CD4-positive, alpha-beta T cell treated with Interleukin-12 subunit alpha and Interleukin-12 subunit beta, for 1 hour (primary cell): ENCODE measurements around the gene STAM.
A peak's percentile ranks its signal among the peaks of the same experiment; 100 is the strongest.

ENCODE experiments used
- DNase-seq: peaks from one replicate; pipeline ENCODE4 v3.0.0-alpha.2; 2020

The STAM gene

DNA sequence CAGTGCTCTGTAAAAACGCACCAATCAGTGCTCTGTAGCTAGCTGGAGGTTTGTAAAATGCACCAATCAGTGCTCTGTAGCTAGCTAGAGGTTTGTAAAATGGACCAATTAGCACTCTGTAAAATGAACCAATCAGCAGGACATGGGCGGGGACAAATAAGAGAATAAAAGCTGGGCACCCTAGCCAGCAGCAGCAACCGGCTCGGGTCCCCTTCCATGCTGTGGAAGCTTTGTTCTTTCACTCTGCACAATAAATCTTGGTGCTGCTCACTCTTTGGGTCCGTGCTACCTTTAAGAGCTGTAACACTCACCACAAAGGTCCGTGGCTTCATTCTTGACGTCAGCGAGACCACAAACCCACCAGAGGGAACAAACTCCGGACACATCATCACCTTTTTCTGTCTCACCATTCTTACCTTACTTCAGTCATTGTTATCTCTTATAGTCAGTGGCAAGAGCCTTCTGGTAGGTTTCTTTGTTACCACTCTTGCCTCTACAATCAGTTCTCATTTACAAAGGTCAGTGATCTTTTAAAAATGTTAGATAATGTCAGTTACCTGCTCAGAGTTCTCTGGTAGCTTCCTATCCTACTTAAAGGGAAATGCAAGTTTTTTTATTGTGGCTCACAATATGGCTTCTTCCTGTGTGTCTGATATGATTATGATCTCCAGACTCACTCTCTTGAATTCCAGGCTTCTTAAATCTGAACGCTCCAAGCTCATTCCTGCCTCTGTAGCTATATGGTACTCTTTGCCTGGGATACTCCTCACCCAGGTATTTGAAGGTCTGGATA is 4.5 kb downstream of the STAM start:
- DNase-seq = peak; percentile 62

DNA sequence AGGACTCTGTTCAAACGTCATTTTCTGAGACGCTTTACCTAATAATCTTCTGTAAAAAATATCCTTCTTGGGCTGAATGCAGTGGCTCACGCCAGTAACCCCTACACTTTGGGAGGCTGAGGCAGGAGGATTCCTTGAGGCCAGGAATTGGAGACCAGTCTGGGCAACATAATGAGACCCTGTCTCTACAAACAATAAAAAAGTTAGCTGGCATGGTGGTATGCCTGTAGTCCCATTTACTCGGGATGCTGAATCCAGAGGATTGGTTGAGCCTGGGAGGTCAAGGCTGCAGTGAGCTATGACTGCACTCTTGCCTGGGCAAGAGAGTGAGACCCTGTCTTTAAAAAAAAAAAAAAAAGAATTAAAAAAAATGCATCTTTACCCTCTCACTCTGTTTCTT is 5.1 kb downstream of the STAM start:
- no peak for DNase-seq

DNA sequence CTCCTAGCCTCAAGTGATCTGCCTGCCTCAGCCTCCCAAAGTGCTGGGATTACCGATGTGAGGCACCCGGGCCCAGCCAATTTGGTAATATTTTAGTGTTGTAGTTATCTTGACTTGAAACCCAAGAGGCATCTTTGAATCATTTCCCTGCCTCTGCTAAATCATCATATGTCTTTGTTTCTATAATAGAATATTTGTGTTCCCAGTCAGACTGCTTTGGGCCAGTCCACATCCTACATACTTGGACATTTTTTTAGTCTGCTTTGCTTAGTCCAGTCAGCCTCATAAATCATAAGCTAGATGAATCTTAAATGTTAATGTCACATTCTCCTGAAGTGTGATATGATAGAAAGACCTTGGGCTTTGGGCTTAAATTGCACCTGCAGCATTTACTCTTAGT is 5.9 kb downstream of the STAM start:
- no peak for DNase-seq

DNA sequence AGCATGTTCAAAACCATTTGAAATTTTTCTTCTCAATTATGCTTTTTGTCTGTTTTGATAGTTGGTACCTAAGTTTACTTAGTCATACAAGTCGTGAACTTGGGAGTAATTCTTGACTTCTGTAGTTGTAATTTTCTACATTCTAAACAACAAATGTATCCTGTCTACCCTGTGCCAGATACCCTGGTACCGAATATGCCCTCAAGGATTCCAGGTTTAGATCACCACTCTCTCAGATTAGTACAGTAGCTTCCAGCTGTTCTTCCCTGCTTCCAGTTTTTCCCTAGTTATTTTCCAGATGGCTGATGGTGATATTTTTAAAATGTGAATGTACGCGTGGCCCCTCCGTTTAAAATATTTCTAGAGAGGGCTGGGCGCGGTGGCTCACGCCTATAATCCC is 6.5 kb downstream of the STAM start:
- no peak for DNase-seq

DNA sequence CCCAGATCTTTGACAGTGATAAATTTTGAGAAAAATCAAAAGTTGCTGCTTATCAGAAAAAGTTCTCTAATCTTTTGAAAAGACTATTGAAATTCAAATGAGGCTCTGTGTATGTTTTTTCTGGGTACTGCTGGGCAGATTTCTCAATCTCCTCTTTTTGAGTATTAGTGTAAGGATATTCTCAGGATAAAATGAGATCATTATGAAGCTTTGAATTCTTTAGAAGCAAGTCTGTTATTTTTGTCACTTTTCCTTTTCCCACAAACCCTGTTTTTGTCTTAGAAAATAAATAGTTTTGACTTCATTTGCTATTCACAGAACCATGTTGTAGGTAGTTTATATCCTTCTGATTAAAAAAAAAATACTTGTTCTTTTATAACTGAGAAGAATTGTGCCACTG is 7.9 kb downstream of the STAM start:
- no peak for DNase-seq

DNA sequence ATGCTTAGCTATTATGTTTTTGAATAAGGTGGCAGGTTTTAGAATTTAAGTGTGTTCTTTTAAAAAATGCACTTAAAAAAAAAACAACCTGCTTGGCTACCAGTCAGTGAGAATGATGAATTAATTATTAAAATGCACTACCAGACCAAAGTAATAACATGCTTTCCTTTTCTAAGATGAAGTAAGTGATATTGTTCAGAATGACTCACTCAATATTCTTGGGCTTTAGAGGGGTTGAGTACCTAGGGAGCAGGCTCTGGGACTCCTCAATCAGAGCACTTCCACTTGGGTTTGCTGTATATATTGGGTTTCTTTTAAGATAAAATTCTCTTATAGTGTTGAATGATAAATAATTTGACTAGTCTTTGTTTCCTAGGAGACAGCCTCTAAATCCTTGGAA is 8.6 kb downstream of the STAM start:
- no peak for DNase-seq

DNA sequence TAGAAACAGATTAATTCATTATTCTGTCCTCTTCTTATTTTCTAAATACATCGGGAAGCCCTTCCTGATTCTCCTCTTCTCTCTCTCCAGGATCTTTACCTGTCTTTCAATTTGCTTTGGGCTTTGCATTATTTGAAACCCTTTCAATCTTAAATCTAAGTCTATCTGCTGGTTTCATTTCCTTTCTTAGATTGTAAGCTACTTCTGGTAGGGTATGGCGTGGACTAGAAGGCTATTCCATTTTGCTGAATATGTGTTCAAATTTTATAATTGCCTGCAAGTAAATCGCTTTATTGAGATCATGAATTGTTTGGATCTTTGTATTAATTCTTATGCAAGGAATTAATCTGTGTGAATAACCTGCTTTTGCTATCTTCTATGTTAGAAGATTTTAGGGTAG is 11.1 kb downstream of the STAM start:
- no peak for DNase-seq

DNA sequence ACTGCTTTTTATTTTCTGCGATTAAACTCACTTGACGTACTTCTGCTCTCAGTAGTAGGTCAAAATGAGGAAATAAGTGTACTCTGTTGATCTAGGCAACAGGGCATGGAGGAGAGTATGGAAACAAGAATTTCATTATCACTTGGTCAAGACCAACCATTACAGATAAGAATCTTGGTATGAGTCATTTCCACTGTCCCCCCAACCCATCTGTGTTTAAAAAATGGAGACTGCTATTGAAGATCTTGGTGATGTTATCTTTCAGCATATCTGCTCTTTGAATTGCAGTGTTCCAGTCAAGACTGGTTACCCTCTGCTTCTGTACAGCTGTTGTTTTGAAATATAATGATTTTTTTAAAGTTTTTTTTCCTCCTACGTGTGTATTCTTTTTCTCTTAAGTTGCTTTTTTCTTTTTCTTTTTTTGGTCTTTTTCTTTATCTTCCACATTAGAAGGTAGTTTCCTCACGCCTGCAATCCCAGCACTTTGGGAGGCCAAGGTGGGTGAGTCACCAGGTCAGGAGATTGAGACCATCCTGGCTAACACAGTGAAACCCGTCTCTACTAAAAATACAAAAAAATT is 11.7 kb downstream of the STAM start:
- peak; percentile 53 for DNase-seq

DNA sequence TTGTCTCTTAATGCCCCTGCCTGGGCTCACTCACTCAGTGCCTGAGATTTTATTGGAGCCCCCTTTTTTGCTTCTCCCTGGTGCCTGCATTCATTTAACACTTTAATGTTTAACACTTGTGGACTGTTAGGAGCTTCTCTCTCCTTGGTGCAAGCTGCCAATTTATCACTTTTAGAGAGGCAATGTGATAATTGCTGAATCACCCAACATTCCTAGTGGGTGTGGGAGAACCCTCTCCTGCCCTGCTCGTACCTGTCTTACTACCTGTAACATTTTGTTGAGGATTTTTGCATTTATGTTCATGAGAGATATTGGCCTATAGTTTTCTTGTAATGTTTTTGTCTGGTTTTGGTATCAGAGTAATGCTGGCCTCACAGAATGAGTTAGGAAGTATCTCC is 13.2 kb downstream of the STAM start:
- DNase-seq = no peak

DNA sequence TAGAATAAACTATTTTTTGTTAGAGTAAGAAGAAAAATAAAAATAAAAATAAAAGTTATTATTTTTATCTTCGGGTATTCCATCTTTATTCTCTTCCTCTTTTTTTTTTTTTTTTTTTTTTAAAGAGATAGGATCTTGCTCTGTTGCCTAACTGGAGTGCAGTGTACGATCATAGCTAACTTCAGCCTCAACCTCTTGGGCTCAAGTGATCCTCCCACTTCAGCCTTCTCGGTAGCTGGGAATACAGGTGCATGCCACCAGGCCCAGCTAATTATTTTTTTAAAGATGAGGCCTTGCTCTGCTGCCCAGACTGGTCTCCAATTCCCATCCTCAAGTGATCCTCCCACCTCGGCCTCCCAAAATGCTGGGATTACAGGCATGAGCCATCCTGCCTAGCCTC is 15.4 kb downstream of the STAM start:
- DNase-seq = no peak

DNA sequence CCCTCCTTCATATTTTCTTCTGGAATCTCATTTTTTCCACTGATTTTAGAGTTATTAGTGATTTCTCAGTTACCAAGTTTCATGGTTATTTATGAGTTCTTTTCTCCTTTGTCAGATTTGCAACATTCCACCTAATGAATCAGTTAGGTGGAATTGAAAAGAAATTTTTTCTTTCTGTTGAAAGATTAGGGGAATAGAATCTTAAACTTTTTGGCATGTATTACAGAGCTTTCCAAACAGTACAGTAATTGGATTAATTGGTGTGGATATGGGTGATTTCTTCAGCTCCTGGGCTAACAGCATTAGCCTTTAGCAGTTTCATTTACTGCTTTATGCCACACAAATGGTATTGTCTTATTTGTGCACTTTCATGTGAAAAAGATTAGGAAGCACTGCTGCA is 17.0 kb downstream of the STAM start:
- DNase-seq = no peak

DNA sequence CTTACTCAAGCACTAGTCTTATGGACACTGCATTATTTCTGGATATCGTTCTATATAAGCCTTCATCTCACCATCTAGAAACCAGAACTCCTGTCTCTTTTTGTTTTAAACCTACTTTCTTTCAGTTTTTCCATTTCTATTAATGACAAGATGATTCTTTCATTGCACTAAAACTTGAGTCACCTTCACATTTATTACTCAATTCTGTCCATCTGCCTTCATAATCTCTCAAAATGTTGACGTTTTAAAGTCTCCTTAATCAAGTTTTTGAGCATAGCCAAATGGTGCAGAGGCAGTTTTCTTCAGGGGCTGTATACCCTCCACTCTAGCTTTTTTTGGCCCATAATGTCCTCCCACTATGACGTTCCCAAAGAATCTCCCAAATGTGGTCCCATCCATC is 17.6 kb downstream of the STAM start:
- DNase-seq = no peak

DNA sequence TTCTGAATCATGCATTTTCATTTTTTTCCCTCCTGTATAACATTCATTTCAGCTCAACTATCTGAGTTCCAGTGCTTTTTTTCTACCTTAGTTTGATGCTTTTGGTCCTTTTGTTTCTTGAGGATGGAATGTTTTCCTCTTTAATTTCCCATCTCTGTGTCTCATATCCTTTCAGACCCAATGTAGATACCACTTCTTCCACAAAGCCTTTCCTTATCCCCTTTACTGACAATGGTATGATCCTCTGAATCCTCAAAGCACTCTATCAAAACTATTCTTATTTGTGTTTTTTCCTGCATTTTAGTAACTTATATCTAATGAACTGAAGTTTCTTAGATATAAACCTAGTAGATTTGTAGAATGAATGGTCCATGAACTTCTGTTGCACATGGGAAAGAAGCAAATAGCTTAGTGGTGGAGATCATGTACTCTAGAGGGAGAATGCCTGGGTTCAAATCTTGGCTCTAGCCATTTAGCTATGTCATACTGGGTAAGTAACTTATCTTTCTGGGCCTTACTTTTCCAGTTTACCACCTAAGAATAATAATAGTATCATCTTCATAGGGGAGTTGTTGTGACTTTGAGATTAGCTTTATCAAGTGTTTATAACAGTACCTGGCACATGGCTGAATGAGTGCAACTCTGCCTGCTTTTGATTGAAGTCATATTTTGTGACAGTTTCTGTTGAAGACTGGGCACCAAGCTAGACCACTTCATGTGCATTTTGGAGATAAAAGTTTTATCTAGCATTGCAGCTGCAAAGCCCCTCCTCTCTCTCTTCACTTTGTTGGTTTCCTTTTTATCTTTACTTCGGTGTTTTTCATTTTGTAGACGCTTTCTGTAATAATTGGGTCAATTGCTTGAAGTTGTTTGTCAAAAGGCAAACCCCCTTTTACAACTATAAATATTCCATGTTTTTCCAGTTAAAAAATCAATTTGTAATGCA is 18.5 kb downstream of the STAM start:
- DNase-seq = no peak

DNA sequence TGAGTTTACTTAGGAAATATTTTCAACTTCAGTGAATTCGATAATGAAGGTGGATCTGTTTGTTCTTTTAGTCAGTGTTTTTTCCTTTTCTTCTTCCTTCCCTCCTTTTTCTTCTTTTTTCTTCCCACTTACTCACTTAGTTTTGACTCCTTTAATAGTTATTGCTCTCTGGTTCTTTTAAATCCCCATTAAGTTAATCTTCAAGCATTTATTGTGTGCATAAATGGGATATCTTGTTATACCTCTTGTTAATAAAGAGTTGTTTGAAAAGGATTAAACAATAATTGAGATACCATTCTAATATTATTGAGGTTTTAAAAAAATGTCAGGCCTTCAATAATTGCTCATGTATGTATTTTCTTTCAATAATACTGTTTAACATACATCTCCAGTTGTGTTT is 19.5 kb downstream of the STAM start:
- no peak for DNase-seq

DNA sequence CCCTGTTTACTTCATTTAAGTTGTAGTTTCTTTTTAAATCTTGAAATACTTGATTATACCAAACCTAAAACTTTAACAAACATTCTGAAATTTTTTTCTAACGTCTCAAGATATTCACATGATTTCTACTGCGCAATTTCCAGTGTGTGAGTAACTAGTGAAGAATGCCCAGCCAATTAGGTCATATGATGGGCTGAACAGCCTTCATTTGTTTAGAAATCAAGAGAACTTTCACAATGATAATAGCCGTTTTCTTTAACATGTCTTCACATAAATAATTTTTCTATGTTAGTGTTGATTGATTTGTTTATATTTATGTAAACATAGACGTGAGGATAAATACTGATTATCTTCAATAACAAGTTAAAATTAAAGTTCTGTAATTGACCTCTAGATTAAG is 21.8 kb downstream of the STAM start:
- no peak for DNase-seq

DNA sequence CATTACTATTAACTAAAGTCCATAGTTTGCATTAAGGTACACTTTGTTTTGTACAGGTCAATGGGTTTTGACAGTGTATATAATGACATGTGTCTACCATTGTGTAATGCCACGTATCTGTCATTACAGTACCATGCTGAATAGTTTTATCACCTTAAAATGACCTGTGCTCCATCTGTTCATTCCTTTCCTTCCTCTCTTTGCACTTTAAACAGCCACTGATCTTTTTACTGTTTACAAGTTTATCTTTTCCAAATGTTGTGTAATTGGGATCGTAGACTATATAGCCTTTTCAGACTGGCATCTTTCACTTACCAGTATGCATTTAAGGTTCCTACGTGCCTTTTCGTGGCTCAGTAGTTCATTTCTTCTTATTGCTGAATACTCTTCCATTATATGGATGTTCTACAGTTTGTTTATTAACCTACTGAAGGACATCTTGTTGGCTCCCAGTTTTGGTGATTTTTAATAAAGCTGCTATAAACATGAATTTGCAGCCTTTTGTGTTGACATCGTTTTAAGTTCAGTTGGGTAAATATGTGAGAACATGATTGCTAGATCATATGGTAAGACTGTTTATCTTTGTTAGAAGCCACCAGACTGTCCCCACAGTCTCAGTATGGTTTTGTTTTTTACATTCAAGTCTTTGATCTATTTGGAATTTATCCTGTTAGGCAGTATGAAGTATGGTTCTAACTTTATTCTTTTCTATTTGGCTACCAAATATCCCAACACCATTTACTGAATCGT is 24.7 kb downstream of the STAM start:
- no peak for DNase-seq

DNA sequence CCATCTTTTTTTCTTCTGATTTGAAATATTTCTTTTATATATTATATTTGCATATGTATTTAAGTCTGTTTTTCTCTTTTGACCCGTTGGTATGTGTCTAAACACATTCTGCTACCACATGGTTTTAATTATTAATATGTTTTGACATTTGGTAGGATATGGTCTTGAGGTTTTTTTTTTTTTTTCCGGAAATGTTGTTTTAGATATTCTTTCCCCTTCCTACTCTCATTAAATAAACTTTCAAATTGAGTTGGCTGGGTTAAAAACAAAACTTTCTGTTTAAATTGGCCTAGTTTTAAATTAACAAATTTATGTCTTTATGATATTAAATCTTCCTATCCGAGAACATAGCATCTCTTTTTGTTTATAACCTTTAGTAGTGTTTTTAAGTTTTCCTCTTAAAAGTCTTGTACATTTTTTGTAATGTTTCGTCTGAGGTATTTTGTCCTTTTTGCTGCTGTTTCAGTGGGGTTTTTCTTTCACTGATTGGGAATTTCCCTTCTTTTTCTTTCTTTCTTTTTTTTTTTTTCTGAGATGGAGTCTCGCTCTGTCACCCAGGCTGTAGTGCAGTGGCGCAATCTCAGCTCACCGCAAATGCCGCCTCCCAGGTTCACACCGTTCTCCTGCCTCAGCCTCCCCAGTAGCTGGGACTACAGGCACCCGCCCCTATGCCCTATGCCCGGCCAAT is 25.4 kb downstream of the STAM start:
- peak; percentile 72 for DNase-seq

DNA sequence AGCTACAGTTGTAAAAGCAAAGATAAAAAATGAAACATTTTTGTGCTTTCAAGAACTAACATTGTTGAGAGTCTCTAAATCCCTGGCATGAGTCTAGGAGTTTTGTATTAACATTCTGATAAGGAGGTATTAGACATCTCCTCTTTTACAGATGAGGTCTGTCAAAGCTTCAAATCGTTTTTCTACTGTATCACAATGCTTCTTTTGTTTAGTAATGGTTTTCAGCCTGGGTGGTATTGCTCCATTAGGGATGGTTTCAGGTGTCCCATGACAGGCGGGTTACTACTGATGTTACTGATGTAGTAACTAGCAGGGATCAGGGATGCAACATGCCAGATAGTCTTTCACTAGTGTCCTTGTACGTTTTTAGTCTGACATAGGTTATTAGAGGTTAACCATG is 27.4 kb downstream of the STAM start:
- no peak for DNase-seq

DNA sequence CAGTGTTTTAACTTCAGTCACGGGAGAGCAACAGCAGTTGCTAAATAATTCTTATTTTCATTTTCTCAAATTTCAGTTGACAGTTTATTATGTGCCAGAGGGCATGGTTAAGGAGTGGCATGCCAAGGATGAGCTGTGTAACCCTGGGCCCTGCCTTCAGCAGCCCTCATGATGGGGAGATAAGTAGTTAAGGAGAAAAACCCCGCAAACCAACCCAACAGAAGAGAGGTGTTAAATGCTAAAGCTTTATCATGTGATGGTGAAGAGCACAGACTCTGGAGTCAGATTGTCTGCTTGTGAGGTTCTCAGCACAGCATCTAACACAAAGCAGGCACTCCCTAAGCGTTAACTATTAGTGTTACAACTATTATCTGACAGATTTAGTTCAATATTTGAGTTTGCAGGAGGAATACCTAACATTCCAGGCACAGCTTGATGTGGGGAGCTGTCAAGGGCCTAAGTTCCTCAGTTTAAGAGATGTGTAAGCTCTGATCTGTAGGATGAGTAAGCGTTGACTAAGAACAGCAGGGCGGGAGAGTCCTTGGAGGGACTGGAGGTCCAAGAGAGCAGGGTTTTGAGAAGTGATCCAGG is 29.6 kb downstream of the STAM start:
- DNase-seq = no peak

DNA sequence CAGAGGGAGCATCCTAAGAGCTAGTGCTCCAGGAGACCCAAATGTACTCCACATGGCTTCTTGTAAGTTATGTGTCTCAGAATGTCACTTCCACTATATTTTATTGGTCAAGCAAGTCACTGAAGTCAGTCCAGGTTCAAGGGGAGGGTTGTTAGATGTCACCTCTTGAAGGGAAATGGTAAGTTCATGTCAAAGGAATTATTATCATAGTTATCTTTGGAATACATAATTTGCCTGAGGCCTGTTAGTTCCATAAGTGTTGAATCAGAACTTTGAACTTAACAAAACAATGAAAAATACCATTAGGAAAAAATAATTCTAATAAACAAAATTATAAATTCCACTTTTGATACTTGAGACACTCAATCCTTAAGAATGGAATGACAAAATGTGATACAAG is 30.6 kb downstream of the STAM start:
- no peak for DNase-seq

DNA sequence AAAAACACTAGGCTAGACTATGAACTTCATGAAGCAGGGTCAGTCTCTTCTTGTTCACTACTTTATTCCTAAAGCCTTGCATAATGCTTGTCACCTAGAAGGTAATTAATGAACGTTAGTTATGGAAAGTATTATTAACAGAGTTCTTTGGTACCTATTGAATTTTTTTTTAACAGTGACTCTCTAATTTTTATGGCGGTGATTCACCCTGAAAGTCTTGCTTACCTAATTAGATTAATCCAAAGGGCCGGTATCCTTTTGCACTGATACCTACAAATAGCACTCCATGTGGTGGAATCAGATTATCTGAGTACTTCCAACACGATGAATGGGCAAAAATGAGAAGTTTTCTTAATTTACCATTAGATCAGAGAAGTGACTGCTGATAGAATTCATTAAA is 31.7 kb downstream of the STAM start:
- no peak for DNase-seq

DNA sequence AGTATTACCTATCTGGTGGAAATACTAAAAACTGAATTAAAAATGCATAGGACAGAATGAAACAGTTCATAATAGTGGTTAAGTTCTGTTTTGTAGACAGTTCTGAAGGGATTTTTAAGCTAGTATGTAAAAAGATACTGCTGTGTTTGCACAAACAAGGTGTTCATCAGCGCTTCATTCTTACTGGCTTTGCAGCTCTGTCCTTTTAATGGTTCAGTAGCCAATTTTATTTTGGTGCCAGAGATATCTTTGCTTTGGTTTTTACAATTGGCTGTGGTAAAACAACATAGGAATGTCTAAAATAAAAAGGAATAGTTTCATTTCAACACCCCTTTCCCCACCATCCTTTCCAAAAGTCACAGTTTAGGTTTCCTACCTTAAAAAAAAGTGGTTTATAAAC is 33.0 kb downstream of the STAM start:
- DNase-seq = no peak
